Measurements from ENCODE around the gene SPAG9. TPM values are rescaled to one million over a fixed set of nuclear protein-coding genes. Genes with fewer than 3 reads are reported as not detected.
"Not testable (repeated sequence)": the region's sequence is repeated elsewhere in the genome, so short reads cannot be mapped to it uniquely, and the experiment has no call there.

Gene SPAG9
- total RNA-seq, 2 donors from 2014 or later: 50.4 to 127 TPM

- Mint-ChIP-seq H3K27ac (peak overlapping the region; percentile 8), H3K9me3 (no peaks in the 10 kb centered on the region), H3K4me1 (peaks cover 4% of the 10 kb centered on the region), H3K4me3 (no peak overlapping the region), H3K27me3 (no peaks in the 10 kb centered on the region), H3K36me3 (ENCODE audit: low read depth) (no peaks in the 10 kb centered on the region)
- ATAC-seq (replicated peaks): no peak
Measured at GRCh38 chr17:50947782-50948543, 172.7 kb downstream of the SPAG9 start.

- ATAC-seq (replicated peaks): no peak
- peak overlapping the region; percentile 8 for H3K27ac Mint-ChIP-seq
- H3K27me3 Mint-ChIP-seq: no peaks in the 10 kb centered on the region
- peaks cover 10% of the 10 kb centered on the region for H3K4me1 Mint-ChIP-seq
- H3K4me3 Mint-ChIP-seq: no peak overlapping the region
- no peaks in the 10 kb centered on the region for H3K9me3 Mint-ChIP-seq
- H3K36me3 Mint-ChIP-seq (ENCODE audit: low read depth): no peaks in the 10 kb centered on the region
Measured at GRCh38 chr17:50946891-50947781, 173.5 kb downstream of the SPAG9 start.

- Mint-ChIP-seq H3K27me3 (no peaks in the 10 kb centered on the region), H3K27ac (no peak overlapping the region), H3K4me1 (peaks cover 11% of the 10 kb centered on the region), H3K4me3 (no peak overlapping the region), H3K9me3 (no peaks in the 10 kb centered on the region), H3K36me3 (ENCODE audit: low read depth) (no peaks in the 10 kb centered on the region)
- ATAC-seq (replicated peaks): no peak
Measured at GRCh38 chr17:50946223-50946890, 174.3 kb downstream of the SPAG9 start.

- Mint-ChIP-seq H3K27ac (no peak overlapping the region), H3K27me3 (no peaks in the 10 kb centered on the region), H3K36me3 (ENCODE audit: low read depth) (no peaks in the 10 kb centered on the region), H3K4me3 (peak overlapping the region; percentile 81), H3K9me3 (no peaks in the 10 kb centered on the region), H3K4me1 (peaks cover 11% of the 10 kb centered on the region)
- no peak for ATAC-seq (replicated peaks)
Measured at GRCh38 chr17:50945779-50946222, 174.9 kb downstream of the SPAG9 start.

GRCh38 chr17:50944902-50945720, 175.6 kb downstream of the SPAG9 start:
- Mint-ChIP-seq H3K4me3 (peak overlapping the region; percentile 81), H3K27ac (no peak overlapping the region), H3K4me1 (peaks cover 11% of the 10 kb centered on the region), H3K9me3 (no peaks in the 10 kb centered on the region), H3K36me3 (ENCODE audit: low read depth) (no peaks in the 10 kb centered on the region), H3K27me3 (no peaks in the 10 kb centered on the region)
- no peak for ATAC-seq (replicated peaks)

GRCh38 chr17:50944054-50944901, 176.4 kb downstream of the SPAG9 start:
- H3K27ac Mint-ChIP-seq: peak overlapping the region; percentile 90
- ATAC-seq (replicated peaks): peak; percentile 91
- no peaks in the 10 kb centered on the region for H3K9me3 Mint-ChIP-seq
- H3K36me3 Mint-ChIP-seq (ENCODE audit: low read depth): no peaks in the 10 kb centered on the region
- peaks cover 11% of the 10 kb centered on the region for H3K4me1 Mint-ChIP-seq
- H3K27me3 Mint-ChIP-seq: no peaks in the 10 kb centered on the region
- peak overlapping the region; percentile 81 for H3K4me3 Mint-ChIP-seq

- H3K27ac Mint-ChIP-seq: peak overlapping the region; percentile 90
- H3K36me3 Mint-ChIP-seq (ENCODE audit: low read depth): no peaks in the 10 kb centered on the region
- H3K4me3 Mint-ChIP-seq: peak overlapping the region; percentile 81
- no peaks in the 10 kb centered on the region for H3K27me3 Mint-ChIP-seq
- ATAC-seq (replicated peaks): peak; percentile 5
- no peaks in the 10 kb centered on the region for H3K9me3 Mint-ChIP-seq
- peaks cover 17% of the 10 kb centered on the region for H3K4me1 Mint-ChIP-seq
Measured at GRCh38 chr17:50943575-50943933, 177.1 kb downstream of the SPAG9 start.

GRCh38 chr17:50941676-50942048, 179.0 kb downstream of the SPAG9 start:
- not testable (repeated sequence) for H3K9me3 Mint-ChIP-seq; H3K36me3 Mint-ChIP-seq (ENCODE audit: low read depth); ATAC-seq (replicated peaks); H3K27me3 Mint-ChIP-seq; H3K4me3 Mint-ChIP-seq
- H3K4me1 Mint-ChIP-seq: peaks cover 13% of the 10 kb centered on the region
- H3K27ac Mint-ChIP-seq: peak overlapping the region; percentile 74

GRCh38 chr17:50939795-50940684, 180.6 kb downstream of the SPAG9 start:
- H3K9me3 Mint-ChIP-seq: no peaks in the 10 kb centered on the region

GRCh38 chr17:50939542-50939794, 181.2 kb downstream of the SPAG9 start:
- Mint-ChIP-seq H3K27me3 (no peaks in the 10 kb centered on the region), H3K36me3 (ENCODE audit: low read depth) (no peaks in the 10 kb centered on the region), H3K4me3 (no peak overlapping the region), H3K27ac (peak overlapping the region; percentile 58), H3K4me1 (peaks cover 13% of the 10 kb centered on the region), H3K9me3 (no peaks in the 10 kb centered on the region)
- ATAC-seq (replicated peaks): no peak

More at GRCh38 chr17:50939795-50940684, 180.6 kb downstream of the SPAG9 start:
- H3K4me1 Mint-ChIP-seq: peaks cover 13% of the 10 kb centered on the region
- ATAC-seq (replicated peaks): no peak
- H3K27me3 Mint-ChIP-seq: no peaks in the 10 kb centered on the region
- H3K36me3 Mint-ChIP-seq (ENCODE audit: low read depth): no peaks in the 10 kb centered on the region
- peak overlapping the region; percentile 52 for H3K27ac Mint-ChIP-seq
- H3K4me3 Mint-ChIP-seq: no peak overlapping the region

- no peaks in the 10 kb centered on the region for H3K27me3 Mint-ChIP-seq
- H3K4me3 Mint-ChIP-seq: no peak overlapping the region
- H3K36me3 Mint-ChIP-seq (ENCODE audit: low read depth): no peaks in the 10 kb centered on the region
- ATAC-seq (replicated peaks): no peak
- H3K9me3 Mint-ChIP-seq: no peaks in the 10 kb centered on the region
- H3K4me1 Mint-ChIP-seq: peaks cover 13% of the 10 kb centered on the region
- peak overlapping the region; percentile 58 for H3K27ac Mint-ChIP-seq
Measured at GRCh38 chr17:50938821-50939541, 181.7 kb downstream of the SPAG9 start.

- Mint-ChIP-seq H3K4me3 (no peak overlapping the region), H3K27me3 (no peaks in the 10 kb centered on the region), H3K36me3 (ENCODE audit: low read depth) (no peaks in the 10 kb centered on the region), H3K27ac (no peak overlapping the region), H3K4me1 (peaks cover 10% of the 10 kb centered on the region), H3K9me3 (no peaks in the 10 kb centered on the region)
- no peak for ATAC-seq (replicated peaks)
Measured at GRCh38 chr17:50935996-50936266, 184.7 kb downstream of the SPAG9 start.

Data from activated T-helper 17 cell treated with anti-CD3 and anti-CD28 coated beads, Interleukin-2, amount 50 U/mL, for 72 hours (primary cell).